ENCODE measurements around the gene PARD3. TPM values are rescaled to one million over a fixed set of nuclear protein-coding genes. Genes with fewer than 3 reads are reported as not detected.

The PARD3 gene
- total and polyA plus RNA-seq, 2 donors (not counting 1 experiment from before 2014, with no cell fraction given), result 24.0 to 46.4 TPM

- H3K4me2 ChIP-seq (ENCODE audit: extremely low read depth, insufficient read depth, low read length), result no peak overlapping the region
- DNase-seq (ENCODE audit: low read depth in 2 of 2), result no peak
- H3K9me3 ChIP-seq (ENCODE audit: control insufficient read depth, insufficient read depth, low read depth, low read length), result no peaks in the 10 kb centered on the region
- no peaks in the 10 kb centered on the region for H3K27me3 ChIP-seq (ENCODE audit: control insufficient read depth, insufficient read depth, low read length)
- peaks cover 3% of the 10 kb centered on the region for H3K4me1 ChIP-seq (ENCODE audit: control insufficient read depth, extremely low read depth, insufficient read depth, low read length)
- no peaks in the 10 kb centered on the region for H4K20me1 ChIP-seq (ENCODE audit: control insufficient read depth, extremely low read depth, insufficient read depth, low read length)
- no peak overlapping the region for H3K27ac ChIP-seq (ENCODE audit: insufficient read depth, low read length)
- no peaks in the 10 kb centered on the region for H3K79me2 ChIP-seq (ENCODE audit: control insufficient read depth, insufficient read depth, low read length)
- TF ChIP-seq EZH2 (IDR thresholded peaks at IDR 0.05; ENCODE audit: low read length, missing control alignments), result no peak
- no peak for TF ChIP-seq CTCF (conservative IDR thresholded peaks at IDR 0.05 in 1 of 2, IDR thresholded peaks at IDR 0.05 in 1 of 2; ENCODE audit: low read depth in 1 of 2, low read length in 2 of 2)
- H3K36me3 ChIP-seq (ENCODE audit: control insufficient read depth, insufficient read depth, low read length), result no peaks in the 10 kb centered on the region
- H3K4me3 ChIP-seq (replicated peaks in 1 of 4; ENCODE audit: control extremely low read depth in 1 of 4, insufficient read depth in 1 of 4, low read depth in 3 of 4, low read length in 4 of 4), result no peak overlapping the region
- no peak overlapping the region for H3K9ac ChIP-seq (ENCODE audit: insufficient read depth, low read length)
- no peak overlapping the region for H2AFZ ChIP-seq (ENCODE audit: low read length)
Observed at GRCh38 chr10:34127676-34128075, 687.4 kb downstream of the PARD3 start.

- peak in 1 of 2 donors; percentile 32 for DNase-seq (ENCODE audit: low read depth in 2 of 2)
- H3K9me3 ChIP-seq (ENCODE audit: control insufficient read depth, insufficient read depth, low read depth, low read length), result no peaks in the 10 kb centered on the region
Observed at GRCh38 chr10:34126371-34127151, 688.5 kb downstream of the PARD3 start.

GRCh38 chr10:34125702-34126101, 689.4 kb downstream of the PARD3 start:
- Histone ChIP-seq H3K9me3 (ENCODE audit: control insufficient read depth, insufficient read depth, low read depth, low read length) (no peaks in the 10 kb centered on the region), H3K4me1 (ENCODE audit: control insufficient read depth, extremely low read depth, insufficient read depth, low read length) (peaks cover 3% of the 10 kb centered on the region), H3K36me3 (ENCODE audit: control insufficient read depth, insufficient read depth, low read length) (no peaks in the 10 kb centered on the region), H4K20me1 (ENCODE audit: control insufficient read depth, extremely low read depth, insufficient read depth, low read length) (no peaks in the 10 kb centered on the region), H3K27me3 (ENCODE audit: control insufficient read depth, insufficient read depth, low read length) (no peaks in the 10 kb centered on the region), H3K4me3 (replicated peaks in 1 of 4; ENCODE audit: control extremely low read depth in 1 of 4, insufficient read depth in 1 of 4, low read depth in 3 of 4, low read length in 4 of 4) (no peak overlapping the region), H3K4me2 (ENCODE audit: extremely low read depth, insufficient read depth, low read length) (no peak overlapping the region), H2AFZ (ENCODE audit: low read length) (no peak overlapping the region), H3K9ac (ENCODE audit: insufficient read depth, low read length) (no peak overlapping the region), H3K79me2 (ENCODE audit: control insufficient read depth, insufficient read depth, low read length) (no peaks in the 10 kb centered on the region), H3K27ac (ENCODE audit: insufficient read depth, low read length) (no peak overlapping the region)
- TF ChIP-seq CTCF (conservative IDR thresholded peaks at IDR 0.05 in 1 of 2, IDR thresholded peaks at IDR 0.05 in 1 of 2; ENCODE audit: low read depth in 1 of 2, low read length in 2 of 2) (no peak), EZH2 (IDR thresholded peaks at IDR 0.05; ENCODE audit: low read length, missing control alignments) (no peak)
- no peak for DNase-seq (ENCODE audit: low read depth in 2 of 2)

More at GRCh38 chr10:34126371-34127151, 688.5 kb downstream of the PARD3 start:
- Histone ChIP-seq H3K4me2 (ENCODE audit: extremely low read depth, insufficient read depth, low read length) (no peak overlapping the region), H3K4me1 (ENCODE audit: control insufficient read depth, extremely low read depth, insufficient read depth, low read length) (peaks cover 3% of the 10 kb centered on the region), H3K79me2 (ENCODE audit: control insufficient read depth, insufficient read depth, low read length) (no peaks in the 10 kb centered on the region), H4K20me1 (ENCODE audit: control insufficient read depth, extremely low read depth, insufficient read depth, low read length) (no peaks in the 10 kb centered on the region), H3K36me3 (ENCODE audit: control insufficient read depth, insufficient read depth, low read length) (no peaks in the 10 kb centered on the region), H3K27me3 (ENCODE audit: control insufficient read depth, insufficient read depth, low read length) (no peaks in the 10 kb centered on the region), H2AFZ (ENCODE audit: low read length) (no peak overlapping the region), H3K4me3 (replicated peaks in 1 of 4; ENCODE audit: control extremely low read depth in 1 of 4, insufficient read depth in 1 of 4, low read depth in 3 of 4, low read length in 4 of 4) (no peak overlapping the region), H3K27ac (ENCODE audit: insufficient read depth, low read length) (no peak overlapping the region), H3K9ac (ENCODE audit: insufficient read depth, low read length) (no peak overlapping the region)
- TF ChIP-seq EZH2 (IDR thresholded peaks at IDR 0.05; ENCODE audit: low read length, missing control alignments) (no peak), CTCF (conservative IDR thresholded peaks at IDR 0.05 in 1 of 2, IDR thresholded peaks at IDR 0.05 in 1 of 2; ENCODE audit: low read depth in 1 of 2, low read length in 2 of 2) (no peak)

Measured in fibroblast of lung (primary cell).